HUES48 (cell line): Measurements from ENCODE around the gene ACOX3.
A peak's percentile ranks its signal among the peaks of the same experiment; 100 is the strongest.

Experiments used
- H3K27ac ChIP-seq: one replicate; pipeline ENCODE4 v1.7.0; 2013; ENCODE audit warnings: low read depth, low read length, inconsistent platforms
- H3K27me3 ChIP-seq: 2 replicates; pipeline ENCODE4 v1.6.1; 2013; ENCODE audit warnings: mild to moderate bottlenecking, low read length; ENCODE audit not compliant: control insufficient read depth, insufficient read depth
- H3K36me3 ChIP-seq: 2 replicates; pipeline ENCODE4 v1.6.1; 2013; ENCODE audit warnings: low read length; ENCODE audit not compliant: control insufficient read depth, insufficient read depth
- H3K4me1 ChIP-seq: 2 replicates; pipeline ENCODE4 v1.6.1; 2013; ENCODE audit warnings: mild to moderate bottlenecking, low read length; ENCODE audit not compliant: control insufficient read depth, insufficient read depth
- H3K4me3 ChIP-seq: 2 replicates; pipeline ENCODE4 v1.5.1; 2013; ENCODE audit warnings: mild to moderate bottlenecking, low read depth, low read length
- H3K9ac ChIP-seq: 2 replicates; pipeline ENCODE4 v1.6.1; 2013; ENCODE audit warnings: mild to moderate bottlenecking, low read depth, low read length, moderate library complexity
- H3K9me3 ChIP-seq: 2 replicates; pipeline ENCODE4 v1.6.1; 2013; ENCODE audit warnings: low read length; ENCODE audit not compliant: control insufficient read depth, insufficient read depth

Gene ACOX3

DNA sequence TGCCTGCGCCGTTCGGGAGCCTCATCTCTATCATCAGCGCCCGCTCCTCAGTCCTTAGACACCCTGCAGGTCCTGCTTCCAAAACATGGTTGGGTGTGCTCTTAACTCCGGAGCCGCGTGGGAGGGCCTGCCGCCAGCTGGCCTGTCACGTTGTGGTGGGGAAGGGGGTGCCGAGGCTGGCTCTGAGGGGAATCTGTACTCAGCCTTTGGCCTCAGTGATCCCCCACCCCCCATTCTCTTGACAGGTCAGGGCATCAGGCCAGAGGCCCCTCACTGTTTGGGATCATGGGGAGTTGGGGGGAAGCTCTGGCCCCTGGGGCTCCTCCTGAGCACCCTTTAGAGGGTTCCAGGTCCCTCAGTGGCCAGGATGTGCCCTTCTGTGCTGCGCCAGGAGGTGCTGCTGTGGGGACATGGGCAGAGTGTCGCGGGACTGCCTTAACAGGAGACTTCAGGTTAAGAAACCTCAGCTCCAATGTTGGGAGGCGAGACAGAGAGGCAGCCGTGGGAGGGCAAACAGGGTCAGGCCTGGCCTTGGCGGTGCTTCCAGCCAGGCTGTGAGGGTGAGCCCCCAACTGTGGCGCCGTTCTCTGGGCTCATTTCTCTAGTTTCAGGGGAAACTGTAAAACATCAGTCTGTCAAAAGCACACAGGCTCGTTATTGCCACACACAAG, 33.5 kb upstream of the ACOX3 start:
- no peak overlapping the region for H3K9ac ChIP-seq
- H3K4me1 ChIP-seq: peaks cover 2% of the 10 kb centered on the region; the same call in 1 of the 2 replicates
- H3K27ac ChIP-seq: no peak overlapping the region
- H3K9me3 ChIP-seq: no peaks in the 10 kb centered on the region
- peaks cover 40% of the 10 kb centered on the region for H3K36me3 ChIP-seq
- no peaks in the 10 kb centered on the region for H3K27me3 ChIP-seq
- H3K4me3 ChIP-seq: no peak overlapping the region

DNA sequence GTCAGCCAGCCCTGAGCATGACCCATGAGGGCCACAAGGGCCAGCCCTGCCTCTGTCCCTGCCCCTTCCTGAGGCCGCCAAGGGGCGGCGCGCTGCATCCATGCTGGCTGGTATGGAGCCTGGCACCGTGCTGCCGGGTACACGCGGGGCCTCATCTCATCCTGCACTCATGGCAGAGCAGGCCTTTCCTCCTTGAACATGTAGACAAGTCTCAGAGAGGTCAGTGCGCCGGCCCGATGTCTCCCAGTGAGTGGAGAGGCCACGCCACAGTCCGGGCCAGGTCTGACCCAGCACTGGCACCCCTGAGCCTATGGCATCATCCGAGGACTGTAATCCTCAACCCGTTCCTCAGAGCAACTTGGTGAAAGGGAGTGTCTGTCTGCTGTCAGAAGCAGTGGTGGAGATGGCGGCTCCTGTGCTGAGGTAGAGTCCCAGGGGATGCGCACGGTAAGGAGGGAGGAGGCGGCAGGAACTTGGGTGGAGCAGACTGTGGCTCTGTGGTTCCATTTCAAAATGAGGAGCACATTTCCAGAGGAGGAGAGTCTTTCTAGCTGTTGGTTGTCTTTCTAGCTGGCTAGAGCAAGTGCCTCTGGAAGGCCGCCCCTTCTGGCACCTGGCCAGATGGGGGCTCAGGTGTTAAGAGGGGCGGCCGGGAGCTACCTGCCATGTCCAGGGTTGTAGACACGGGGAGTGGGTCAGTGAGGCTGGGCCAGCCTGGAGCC, 32.8 kb upstream of the ACOX3 start:
- Histone ChIP-seq H3K9me3 (no peaks in the 10 kb centered on the region), H3K9ac (no peak overlapping the region), H3K4me3 (no peak overlapping the region), H3K27ac (peak overlapping the region; percentile 25), H3K27me3 (no peaks in the 10 kb centered on the region), H3K36me3 (peaks cover 46% of the 10 kb centered on the region), H3K4me1 (peaks cover 3% of the 10 kb centered on the region; the same call in 1 of the 2 replicates)

- peak overlapping the region; percentile 35 for H3K27ac ChIP-seq
- peaks cover 3% of the 10 kb centered on the region; the same call in 1 of the 2 replicates for H3K4me1 ChIP-seq
- H3K27me3 ChIP-seq: no peaks in the 10 kb centered on the region
- no peaks in the 10 kb centered on the region for H3K9me3 ChIP-seq
- H3K4me3 ChIP-seq: no peak overlapping the region
- H3K36me3 ChIP-seq: peaks cover 52% of the 10 kb centered on the region
- no peak overlapping the region for H3K9ac ChIP-seq
Measured at GRCh38 chr4:8472689-8473197, 32.2 kb upstream of the ACOX3 start.

DNA sequence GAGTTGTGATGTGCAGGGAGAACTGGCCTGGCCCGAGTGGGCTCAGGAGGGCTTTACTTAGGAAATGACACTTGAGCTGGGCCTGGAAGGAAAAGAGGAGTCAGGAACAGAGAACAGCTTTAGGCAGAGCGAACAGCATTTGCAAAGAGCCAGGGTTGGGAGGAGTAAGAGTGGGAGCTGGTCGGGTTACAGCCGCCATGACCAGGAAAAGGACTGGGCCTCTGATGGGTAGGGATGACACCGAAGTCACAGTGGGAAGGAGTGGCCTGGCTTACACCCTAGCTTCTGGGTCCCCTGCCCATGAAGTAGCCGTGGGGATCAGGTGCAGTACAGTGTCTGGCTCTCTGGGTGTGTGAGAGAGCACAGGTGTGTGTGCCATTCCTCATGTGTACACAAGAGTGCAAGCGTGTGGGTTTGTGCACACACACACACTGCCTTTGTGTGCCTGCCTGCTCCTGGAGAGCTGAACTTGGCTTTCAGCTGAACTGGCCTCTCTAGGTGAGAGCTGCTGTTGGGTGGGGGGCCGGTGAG, 31.7 kb upstream of the ACOX3 start:
- Histone ChIP-seq H3K9ac (no peak overlapping the region), H3K27me3 (no peaks in the 10 kb centered on the region), H3K4me3 (no peak overlapping the region), H3K4me1 (peaks cover 3% of the 10 kb centered on the region; the same call in 1 of the 2 replicates), H3K9me3 (no peaks in the 10 kb centered on the region), H3K27ac (peak overlapping the region; percentile 35), H3K36me3 (peaks cover 51% of the 10 kb centered on the region)

- H3K27ac ChIP-seq: no peak overlapping the region
- H3K27me3 ChIP-seq: no peaks in the 10 kb centered on the region
- peaks cover 3% of the 10 kb centered on the region; the same call in 1 of the 2 replicates for H3K4me1 ChIP-seq
- no peak overlapping the region for H3K4me3 ChIP-seq
- no peaks in the 10 kb centered on the region for H3K9me3 ChIP-seq
- H3K36me3 ChIP-seq: peaks cover 46% of the 10 kb centered on the region
- no peak overlapping the region for H3K9ac ChIP-seq
Measured at GRCh38 chr4:8471211-8471875, 30.8 kb upstream of the ACOX3 start.

GRCh38 chr4:8470451-8471024, 30.0 kb upstream of the ACOX3 start:
- Histone ChIP-seq H3K4me3 (no peak overlapping the region), H3K9ac (no peak overlapping the region), H3K27me3 (no peaks in the 10 kb centered on the region), H3K4me1 (peaks cover 3% of the 10 kb centered on the region; the same call in 1 of the 2 replicates), H3K27ac (no peak overlapping the region), H3K9me3 (no peaks in the 10 kb centered on the region), H3K36me3 (peaks cover 46% of the 10 kb centered on the region)

DNA sequence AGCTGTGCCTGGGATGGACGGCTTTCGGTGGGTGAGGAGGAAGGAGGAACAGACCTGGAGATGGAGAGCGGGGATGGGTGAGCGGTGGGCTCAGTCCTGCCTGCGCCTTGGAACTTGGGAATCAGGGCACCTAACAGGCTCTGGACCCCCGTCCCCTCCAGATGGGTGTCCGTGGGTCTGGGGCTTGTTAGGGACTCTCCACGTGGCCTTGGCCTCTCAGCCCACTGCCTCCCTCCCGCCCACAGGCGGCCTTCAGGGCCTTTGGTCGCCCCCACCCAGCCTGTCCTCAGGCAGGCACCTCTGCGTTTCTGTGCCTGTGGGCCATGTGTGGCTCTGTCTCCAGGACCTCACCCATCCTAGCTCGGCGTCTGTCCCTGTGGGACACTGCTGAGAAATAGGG, 29.0 kb upstream of the ACOX3 start:
- H3K4me3 ChIP-seq: no peak overlapping the region
- no peaks in the 10 kb centered on the region for H3K9me3 ChIP-seq
- peaks cover 3% of the 10 kb centered on the region; the same call in 1 of the 2 replicates for H3K4me1 ChIP-seq
- no peak overlapping the region for H3K9ac ChIP-seq
- H3K27me3 ChIP-seq: no peaks in the 10 kb centered on the region
- peaks cover 49% of the 10 kb centered on the region for H3K36me3 ChIP-seq
- no peak overlapping the region for H3K27ac ChIP-seq

- Histone ChIP-seq H3K9ac (no peak overlapping the region), H3K27me3 (no peaks in the 10 kb centered on the region), H3K9me3 (no peaks in the 10 kb centered on the region), H3K36me3 (peaks cover 52% of the 10 kb centered on the region), H3K27ac (no peak overlapping the region), H3K4me3 (no peak overlapping the region), H3K4me1 (peaks cover 3% of the 10 kb centered on the region; the same call in 1 of the 2 replicates)
Measured at GRCh38 chr4:8468746-8469535, 28.4 kb upstream of the ACOX3 start.

- no peaks in the 10 kb centered on the region for H3K9me3 ChIP-seq
- H3K4me1 ChIP-seq: peaks cover 9% of the 10 kb centered on the region; the same call in 1 of the 2 replicates
- no peak overlapping the region for H3K9ac ChIP-seq
- H3K4me3 ChIP-seq: no peak overlapping the region
- H3K27me3 ChIP-seq: no peaks in the 10 kb centered on the region
- no peak overlapping the region for H3K27ac ChIP-seq
- peaks cover 52% of the 10 kb centered on the region for H3K36me3 ChIP-seq
Measured at GRCh38 chr4:8467016-8467415, 26.5 kb upstream of the ACOX3 start.
